Bronchus fibroblast of lung (primary cell): Measurements from ENCODE around the gene SNX15. TPM values are rescaled to one million over a fixed set of nuclear protein-coding genes. Genes with fewer than 3 reads are reported as not detected.

ENCODE experiments used
- total RNA-seq: library from RNA; depleted of rRNA; stranded (reverse); fragments of >200 nt; gene quantifications from 2 replicates; pipeline ENCODE4 v1.2.3, GENCODE V29; 2015

SNX15 gene, protein sequence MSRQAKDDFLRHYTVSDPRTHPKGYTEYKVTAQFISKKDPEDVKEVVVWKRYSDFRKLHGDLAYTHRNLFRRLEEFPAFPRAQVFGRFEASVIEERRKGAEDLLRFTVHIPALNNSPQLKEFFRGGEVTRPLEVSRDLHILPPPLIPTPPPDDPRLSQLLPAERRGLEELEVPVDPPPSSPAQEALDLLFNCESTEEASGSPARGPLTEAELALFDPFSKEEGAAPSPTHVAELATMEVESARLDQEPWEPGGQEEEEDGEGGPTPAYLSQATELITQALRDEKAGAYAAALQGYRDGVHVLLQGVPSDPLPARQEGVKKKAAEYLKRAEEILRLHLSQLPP
- total RNA-seq: 17.5 and 22.9 TPM in 2 replicates

DNA sequence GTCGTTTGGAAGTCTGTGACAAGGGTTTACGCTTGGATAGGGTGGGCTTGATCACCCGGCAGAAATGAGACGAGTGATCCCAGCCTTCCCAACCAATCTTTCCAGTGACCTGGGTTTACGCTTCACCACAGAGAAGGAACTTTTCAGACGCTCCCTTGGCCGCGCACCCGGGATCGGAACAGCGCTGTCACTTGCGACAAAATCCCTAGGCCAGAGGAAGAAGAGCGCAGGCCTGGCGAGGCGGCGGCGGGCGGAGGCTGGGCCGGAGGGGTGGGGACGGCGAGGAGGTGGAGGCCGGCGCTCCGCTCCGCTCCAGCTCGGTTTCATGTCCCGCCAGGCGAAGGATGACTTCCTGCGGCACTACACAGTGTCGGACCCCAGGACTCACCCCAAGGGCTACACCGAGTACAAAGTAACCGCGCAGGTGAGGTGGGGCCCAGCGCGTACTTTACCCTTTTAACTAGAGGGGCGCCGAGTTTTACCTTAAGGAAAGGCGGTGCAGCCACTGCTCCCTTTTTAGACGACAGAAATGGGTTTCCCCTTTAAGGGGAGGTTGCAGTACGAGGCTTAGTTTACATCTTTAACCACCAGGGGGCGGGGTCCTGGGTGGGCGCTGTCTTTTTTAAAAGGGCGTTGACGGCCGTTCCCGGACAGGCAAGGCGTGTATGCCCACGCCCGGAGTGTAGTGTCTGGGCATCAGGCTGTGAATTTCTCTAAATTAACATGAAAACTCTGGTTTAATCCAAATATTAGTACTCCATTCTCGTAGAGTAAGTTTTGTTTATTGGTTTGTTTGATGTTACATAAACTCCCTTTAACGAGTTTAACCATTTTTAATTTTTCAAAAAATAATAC is at the start of gene SNX15:
TSS of gene SNX15 (plus strand) at position 227 of the 855 bp plus-strand sequence. CDS start at position 326, 99 bp downstream.

DNA sequence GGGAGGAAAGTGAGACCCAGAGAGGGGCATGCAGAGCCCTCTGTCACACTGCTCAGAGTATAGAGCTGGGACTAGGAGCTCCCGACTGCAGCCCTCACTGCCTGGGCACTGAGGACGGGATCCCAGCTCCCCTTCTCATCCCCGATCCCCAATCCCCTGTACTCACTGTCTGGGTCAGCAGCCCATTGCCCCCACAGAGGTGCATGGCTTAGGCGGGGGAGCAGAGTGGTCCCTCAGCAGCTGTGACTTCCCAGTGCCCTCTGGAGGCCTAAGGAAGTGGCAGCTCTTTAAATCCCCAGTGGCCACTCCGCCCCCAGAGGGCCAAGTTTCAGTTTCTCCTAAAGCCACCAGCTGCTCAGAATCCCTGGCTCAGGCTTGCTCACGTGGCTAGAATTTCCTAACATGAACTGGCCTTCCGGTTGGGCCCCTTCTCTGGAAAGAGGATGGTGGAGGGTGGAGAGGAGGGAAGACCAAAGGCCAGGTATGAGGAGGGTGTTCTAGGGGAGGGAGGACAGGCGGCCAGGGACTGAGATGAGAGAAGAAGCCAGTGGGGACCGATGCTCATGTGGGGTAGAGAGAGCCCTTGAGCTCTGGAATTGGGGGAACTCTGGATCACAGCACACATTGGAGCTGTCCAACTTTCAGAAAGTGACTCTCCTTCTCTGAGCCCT is 30.4 kb upstream of the SNX15 start, which contains the start of gene BATF2:
TSS of gene BATF2 (minus strand) at position 262 of the 671 bp plus-strand sequence. CDS start at position 205, 57 bp downstream.

DNA sequence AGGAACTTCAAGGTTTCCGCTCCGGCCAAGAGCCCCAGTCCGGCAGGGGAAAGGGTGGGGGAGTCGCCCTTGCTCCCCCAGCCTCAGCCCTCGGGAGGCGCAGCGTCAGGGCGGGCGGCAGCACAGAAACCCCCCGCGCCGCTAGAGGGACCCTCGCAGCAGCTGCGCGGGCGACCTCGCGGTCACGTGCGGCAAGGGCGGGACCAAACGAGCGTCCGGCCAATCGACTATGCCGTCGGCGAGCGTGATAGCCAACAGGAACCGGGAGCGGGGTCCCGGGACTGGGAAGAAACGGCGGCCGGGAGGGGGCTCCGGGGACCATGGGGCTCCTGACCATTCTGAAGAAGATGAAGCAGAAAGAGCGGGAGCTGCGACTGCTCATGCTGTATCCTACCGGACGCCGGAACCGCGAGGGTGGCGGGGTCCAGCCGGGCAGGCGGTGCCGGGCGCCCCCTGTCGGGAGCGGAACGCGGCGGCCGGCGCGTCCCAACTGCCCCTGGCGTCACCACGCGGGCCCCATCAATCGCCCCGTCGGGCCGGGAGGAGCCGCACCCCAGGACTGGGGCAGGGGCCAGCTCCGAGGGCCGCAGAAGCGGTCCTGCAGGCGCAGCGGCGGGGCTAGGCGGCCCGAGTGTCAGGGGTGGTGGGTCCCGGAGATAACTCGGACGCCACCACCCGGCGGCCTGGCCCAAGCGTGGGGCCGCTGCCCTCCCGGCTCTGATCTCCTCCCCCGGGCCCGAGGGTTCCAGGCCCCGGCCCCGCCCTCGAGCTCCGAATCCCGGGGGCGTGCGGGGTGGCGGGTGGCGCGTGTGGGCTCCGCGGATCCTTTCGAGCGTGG is 13.1 kb upstream of the SNX15 start, which contains the start of gene ARL2:
TSS of gene ARL2 (plus strand) at position 273 of the 838 bp plus-strand sequence. CDS start at position 321, 48 bp downstream.

DNA sequence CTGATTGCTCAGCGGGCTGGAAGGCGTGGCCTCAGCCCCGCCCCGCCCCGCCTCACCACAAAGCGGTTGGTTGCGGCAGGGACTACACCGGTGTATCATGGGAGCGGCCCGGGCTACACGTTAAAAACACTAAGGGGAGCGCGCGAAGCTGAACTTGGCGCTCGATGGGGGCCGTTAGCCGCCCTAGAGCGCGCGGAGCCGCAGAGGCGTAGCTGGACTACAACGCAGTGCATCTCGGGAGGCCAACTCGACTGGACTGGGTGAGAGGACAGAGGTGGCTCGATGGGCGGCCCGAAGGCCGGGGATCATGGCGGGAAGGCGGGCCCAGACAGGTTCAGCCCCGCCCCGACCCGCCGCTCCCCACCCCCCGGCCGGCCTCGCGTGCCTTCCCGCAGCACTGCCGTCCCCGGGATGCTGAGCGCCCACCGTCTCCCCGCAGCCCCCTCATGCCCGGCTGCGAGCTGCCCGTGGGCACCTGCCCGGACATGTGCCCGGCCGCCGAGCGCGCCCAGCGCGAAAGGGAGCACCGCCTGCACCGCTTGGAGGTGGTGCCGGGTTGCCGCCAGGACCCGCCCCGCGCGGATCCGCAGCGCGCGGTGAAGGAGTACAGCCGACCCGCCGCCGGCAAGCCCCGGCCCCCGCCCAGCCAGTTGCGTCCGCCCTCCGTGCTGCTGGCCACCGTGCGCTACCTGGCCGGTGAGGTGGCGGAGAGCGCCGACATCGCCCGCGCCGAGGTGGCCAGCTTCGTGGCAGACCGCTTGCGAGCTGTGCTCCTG is 13.8 kb downstream of the SNX15 start, which contains the start of gene SAC3D1:
TSS of gene SAC3D1 (plus strand) at position 364 of the 776 bp plus-strand sequence. CDS start at position 447, 83 bp downstream.

DNA sequence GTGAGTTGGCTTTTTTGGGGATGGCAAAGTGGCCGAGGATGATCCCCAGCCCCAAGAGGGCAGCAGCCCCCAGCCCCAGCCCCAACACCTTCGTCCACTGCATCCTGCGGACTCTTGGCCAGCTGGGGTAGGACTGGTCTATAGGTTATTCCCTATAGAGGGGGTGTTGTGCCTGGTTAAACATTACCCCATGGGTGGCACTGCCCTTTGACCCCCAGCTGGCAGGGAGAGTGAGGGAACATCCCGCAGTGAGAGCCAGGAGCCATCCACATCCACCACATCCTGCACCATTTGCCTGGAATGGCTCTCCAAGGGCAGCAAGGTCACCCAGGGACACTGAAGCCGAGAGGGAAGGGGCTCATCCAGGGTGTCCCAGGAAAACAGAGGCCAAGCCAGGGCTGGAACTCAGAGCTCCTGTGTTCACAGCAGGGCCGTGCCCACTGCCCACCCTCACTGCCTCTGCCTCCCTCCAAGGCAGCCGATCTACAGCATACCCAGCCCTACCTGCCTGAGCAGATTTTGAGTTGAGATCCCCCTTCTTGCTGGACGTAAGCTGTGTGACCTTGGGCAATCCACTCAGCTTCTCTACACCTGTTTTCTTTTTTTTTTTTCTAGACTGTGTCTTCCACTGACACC is 31.3 kb downstream of the SNX15 start, which contains the start of gene NAALADL1:
TSS of gene NAALADL1 (minus strand) at position 135 of the 636 bp plus-strand sequence. CDS start at position 103, 32 bp downstream.

DNA sequence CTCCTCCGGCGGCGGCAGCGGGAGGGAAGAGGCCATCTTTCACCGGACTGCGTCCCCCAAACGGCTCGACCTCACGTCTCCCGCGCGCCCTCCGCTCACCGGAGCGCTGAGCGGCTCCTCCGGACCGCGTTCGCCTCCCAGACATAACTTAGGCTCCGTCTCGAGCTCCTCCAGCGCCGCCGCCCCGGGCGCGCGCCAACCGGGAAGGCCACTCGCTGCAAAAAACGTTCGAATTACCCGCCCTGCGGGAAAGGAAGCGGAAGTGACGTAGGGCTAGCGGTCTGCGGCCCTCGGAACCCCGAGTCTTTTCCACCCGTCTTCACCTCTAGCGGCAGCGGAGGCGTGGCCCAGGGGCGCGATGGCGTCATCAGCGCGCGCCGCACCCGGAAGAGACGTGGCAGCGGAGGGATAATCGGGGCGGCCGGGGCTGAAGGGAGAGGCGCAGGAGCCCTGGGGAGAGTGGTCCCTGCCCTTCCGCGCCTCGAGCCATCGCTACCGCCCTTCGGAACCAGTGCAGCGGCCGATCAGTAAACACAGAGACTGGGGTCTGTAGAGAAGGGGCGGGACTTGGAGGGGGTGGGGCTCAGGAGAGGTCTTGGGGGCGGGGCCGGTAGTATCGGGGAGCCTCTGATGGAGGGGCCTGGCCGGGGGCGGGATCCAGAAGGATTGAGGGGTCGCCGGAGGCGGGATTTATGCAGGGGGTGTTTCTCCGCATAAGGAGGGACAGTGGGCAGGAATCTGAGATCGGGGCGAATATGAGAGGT is 56.8 kb downstream of the SNX15 start, which contains the start of the genes CDCA5 and ZFPL1:
TSS of gene CDCA5 (minus strand) at position 207 of the 764 bp plus-strand sequence. CDS start at position 145, 62 bp downstream.
TSS of gene ZFPL1 (plus strand) at position 389 of the 764 bp plus-strand sequence. CDS start 477 bp downstream, outside the sequence.

Other genes starting within 250 kb of the SNX15 start
- 187 and 214 TPM in 2 replicates for gene SF1, start 248.9 kb upstream of the SNX15 start, total RNA-seq
- 18.5 and 18.7 TPM in 2 replicates for gene MAP4K2, start 224.2 kb upstream of the SNX15 start, total RNA-seq
- 20.8 and 22.2 TPM in 2 replicates for gene MEN1, start 216.9 kb upstream of the SNX15 start, total RNA-seq
- under 0.01 and 0.15 TPM in 2 replicates for gene CDC42BPG, start 182.8 kb upstream of the SNX15 start, total RNA-seq
- gene EHD1, start 148.8 kb upstream of the SNX15 start, total RNA-seq: 71.1 and 79.8 TPM in 2 replicates
- gene ATG2A, start 110.2 kb upstream of the SNX15 start, total RNA-seq: 18.3 and 20.3 TPM in 2 replicates
- 14.1 and 16.6 TPM in 2 replicates for gene PPP2R5B, start 102.8 kb upstream of the SNX15 start, total RNA-seq
- not detected in 2 replicates for gene GPHA2, start 91.5 kb upstream of the SNX15 start, total RNA-seq
- gene MAJIN, start 55.3 kb upstream of the SNX15 start, total RNA-seq: not detected in 2 replicates
- gene BATF2, start 30.5 kb upstream of the SNX15 start, total RNA-seq: 1.2 and 1.3 TPM in 2 replicates
- 229 and 233 TPM in 2 replicates for gene ARL2, start 13.3 kb upstream of the SNX15 start, total RNA-seq
- gene SAC3D1, start 13.8 kb downstream of the SNX15 start, total RNA-seq: 25.7 and 27.9 TPM in 2 replicates
- 41.6 and 44.4 TPM in 2 replicates for gene NAALADL1, start 31.1 kb downstream of the SNX15 start, total RNA-seq
- gene CDCA5, start 56.6 kb downstream of the SNX15 start, total RNA-seq: 25.9 and 26.2 TPM in 2 replicates
- 77.6 and 78.8 TPM in 2 replicates for gene ZFPL1, start 56.8 kb downstream of the SNX15 start, total RNA-seq
- gene VPS51, start 68.8 kb downstream of the SNX15 start, total RNA-seq: 270 and 312 TPM in 2 replicates
- gene TM7SF2, start 84.4 kb downstream of the SNX15 start, total RNA-seq: 42.4 and 52.0 TPM in 2 replicates
- gene ZNHIT2, start 90.3 kb downstream of the SNX15 start, total RNA-seq: 11.7 and 14.8 TPM in 2 replicates
- gene FAU, start 94.7 kb downstream of the SNX15 start, total RNA-seq: 604 and 715 TPM in 2 replicates
- 63.9 and 72.0 TPM in 2 replicates for gene MRPL49, start 94.9 kb downstream of the SNX15 start, total RNA-seq
- gene SYVN1, start 107.1 kb downstream of the SNX15 start, total RNA-seq: 21.2 and 29.3 TPM in 2 replicates
- gene SPDYC, start 142.8 kb downstream of the SNX15 start, total RNA-seq: not detected in 2 replicates
- 166 and 228 TPM in 2 replicates for gene CAPN1, start 154.5 kb downstream of the SNX15 start, total RNA-seq
- 15.3 and 18.0 TPM in 2 replicates for gene POLA2, start 234.5 kb downstream of the SNX15 start, total RNA-seq